K562 (cell line): ENCODE data around the gene DNAJC18. TPM values are rescaled to one million over a fixed set of nuclear protein-coding genes. Genes with fewer than 3 reads are reported as not detected.

Source experiments
- KDM2B ChIP-seq: fragments of 250-450 bp; sonication (Bioruptor Pico); IDR thresholded peaks from 2 replicates; pipeline ENCODE4 v1.8.0; 2021; ENCODE audit warnings: mild to moderate bottlenecking, moderate library complexity
- KLF1 ChIP-seq: fragments of 450-650 bp; IDR thresholded peaks from 2 replicates; pipeline ENCODE4 v1.6.1; 2016; ENCODE audit warnings: missing genetic modification characterization, missing compliant biosample characterization
- SETDB1 ChIP-seq: IDR thresholded peaks from one replicate; pipeline ENCODE4 v1.6.1; 2012; ENCODE audit warnings: low read length, control low read depth, inconsistent platforms
- ZC3H11A ChIP-seq: IDR thresholded peaks from 2 replicates; pipeline ENCODE4 v1.6.1; 2012; ENCODE audit warnings: low read depth, low read length, improper control_type of control experiment
- ZNF133 ChIP-seq: fragments of 250-450 bp; sonication (Bioruptor Pico); IDR thresholded peaks from 2 replicates; pipeline ENCODE4 v1.4.0; 2020; ENCODE audit warnings: mild to moderate bottlenecking
- ZNF239 ChIP-seq: fragments of 250-450 bp; sonication (Bioruptor Pico); IDR thresholded peaks from 2 replicates; pipeline ENCODE4 v1.4.0; 2020; ENCODE audit warnings: mild to moderate bottlenecking
- ZNF551 ChIP-seq: fragments of 250-450 bp; sonication (Bioruptor Pico); IDR thresholded peaks from 2 replicates; pipeline ENCODE4 v1.5.0; 2021; ENCODE audit warnings: mild to moderate bottlenecking, moderate library complexity
- polyA plus RNA-seq, 8 experiments: library from polyadenylated mRNA; depleted of rRNA in 4 of 8; stranded (reverse) in 5 of 8; unstranded in 3 of 8; fragments of >200 nt; fragmentation: Nextera tagmentation in 2 of 8; fragmentation: Illumina TruSeq in 1 of 8; extraction: Ambion mirVana in 2 of 8; extraction: Trizol in 1 of 8; gene quantifications; 2 replicates each; pipeline versions ENCODE4 v1.2.1 to v1.2.3, GENCODE V29; 2011 to 2014; ENCODE audit warnings: inconsistent platforms in 1 of 8, missing spikeins in 1 of 8
- total RNA-seq, 7 experiments: library from RNA; depleted of rRNA in 6 of 7; stranded (reverse); fragments of >200 nt in 6 of 7; fragmentation: Illumina TruSeq in 2 of 7; extraction: Trizol in 2 of 7; gene quantifications; 2 replicates each; pipeline versions ENCODE4 v1.2.1 to v1.2.3, GENCODE V29; 2011 to 2021; ENCODE audit warnings: low replicate concordance in 1 of 7
- TF ChIP-seq, protein P1 (sequence below), 2 experiments: fragments of 450-650 bp; IDR thresholded peaks; 2 replicates each; pipeline ENCODE4 v1.6.1; 2016; ENCODE audit warnings: mild to moderate bottlenecking in 2 of 2, borderline replicate concordance in 1 of 2, low read depth in 1 of 2, moderate library complexity in 1 of 2
- TF ChIP-seq, protein P2 (sequence below): fragments of 250-450 bp; sonication (Bioruptor Pico); IDR thresholded peaks from 2 replicates; pipeline ENCODE4 v1.5.0; 2022; ENCODE audit warnings: mild to moderate bottlenecking
- TF ChIP-seq, protein P3 (sequence below): IDR thresholded peaks from 2 replicates; pipeline ENCODE4 v1.6.1; 2012; ENCODE audit warnings: low read depth, low read length, improper control_type of control experiment, borderline replicate concordance
- TF ChIP-seq, protein P4 (sequence below): fragments of 250-450 bp; sonication (Bioruptor Pico); IDR thresholded peaks from 2 replicates; pipeline ENCODE4 v1.8.0; 2021; ENCODE audit warnings: borderline replicate concordance, mild to moderate bottlenecking, moderate library complexity; ENCODE audit not compliant: poor library complexity, severe bottlenecking
- TF ChIP-seq, protein P5 (sequence below): sonication (generic); formaldehyde crosslinking; IDR thresholded peaks from 2 replicates; pipeline ENCODE4 v1.8.0; 2022; ENCODE audit warnings: mild to moderate bottlenecking, missing genetic modification reagents

Gene DNAJC18
- total and polyA plus RNA-seq, 9 of the 15 experiments (the other 6 are each of a cell fraction or from before 2014, with no cell fraction given) = 1.5 to 13.3 (median 7.5) TPM

DNA sequence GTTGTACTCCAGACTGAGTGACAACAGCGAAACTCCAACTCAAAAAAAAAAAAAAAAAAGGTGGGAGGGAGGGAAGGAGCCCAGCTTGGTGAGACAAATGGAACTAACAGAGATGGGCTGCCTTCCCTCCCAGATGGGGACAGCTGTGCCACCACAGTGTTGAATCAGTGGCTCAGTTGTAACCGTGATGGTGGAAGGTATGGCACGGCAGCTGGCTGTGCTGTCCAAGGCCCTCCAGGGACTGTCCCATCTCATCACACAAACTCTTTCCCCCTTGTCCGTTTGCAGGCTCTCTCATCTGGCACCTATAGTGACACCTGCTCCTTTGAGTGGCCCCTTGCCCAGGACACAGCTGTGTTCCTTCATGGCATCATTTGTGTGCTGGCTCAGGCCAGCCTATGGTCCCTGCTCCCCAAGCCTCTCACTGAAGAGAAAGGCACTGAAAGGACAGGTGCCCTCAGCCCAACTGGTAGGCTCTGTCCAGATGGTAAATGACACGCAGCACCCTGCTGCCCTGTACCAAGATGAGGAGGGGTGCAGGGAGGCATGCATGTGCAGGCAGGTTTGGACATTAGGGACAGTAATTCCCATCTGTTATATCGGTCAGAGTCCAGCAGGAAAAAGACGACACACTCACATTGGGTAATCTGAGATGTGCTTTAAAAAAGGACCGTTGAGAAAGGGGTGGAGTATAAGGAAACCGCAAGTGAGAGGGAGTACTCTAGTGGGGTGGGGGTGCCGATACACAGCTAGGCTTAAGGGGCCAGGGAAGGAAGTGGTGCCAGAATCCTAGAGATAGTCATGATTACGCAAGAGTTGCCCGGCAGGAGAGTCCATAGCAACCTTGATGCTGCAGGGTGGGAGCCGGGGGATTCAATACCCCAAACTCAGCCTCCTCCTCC lies 35.8 kb upstream of the DNAJC18 start (continued):
- TF ChIP-seq, protein P1, sequence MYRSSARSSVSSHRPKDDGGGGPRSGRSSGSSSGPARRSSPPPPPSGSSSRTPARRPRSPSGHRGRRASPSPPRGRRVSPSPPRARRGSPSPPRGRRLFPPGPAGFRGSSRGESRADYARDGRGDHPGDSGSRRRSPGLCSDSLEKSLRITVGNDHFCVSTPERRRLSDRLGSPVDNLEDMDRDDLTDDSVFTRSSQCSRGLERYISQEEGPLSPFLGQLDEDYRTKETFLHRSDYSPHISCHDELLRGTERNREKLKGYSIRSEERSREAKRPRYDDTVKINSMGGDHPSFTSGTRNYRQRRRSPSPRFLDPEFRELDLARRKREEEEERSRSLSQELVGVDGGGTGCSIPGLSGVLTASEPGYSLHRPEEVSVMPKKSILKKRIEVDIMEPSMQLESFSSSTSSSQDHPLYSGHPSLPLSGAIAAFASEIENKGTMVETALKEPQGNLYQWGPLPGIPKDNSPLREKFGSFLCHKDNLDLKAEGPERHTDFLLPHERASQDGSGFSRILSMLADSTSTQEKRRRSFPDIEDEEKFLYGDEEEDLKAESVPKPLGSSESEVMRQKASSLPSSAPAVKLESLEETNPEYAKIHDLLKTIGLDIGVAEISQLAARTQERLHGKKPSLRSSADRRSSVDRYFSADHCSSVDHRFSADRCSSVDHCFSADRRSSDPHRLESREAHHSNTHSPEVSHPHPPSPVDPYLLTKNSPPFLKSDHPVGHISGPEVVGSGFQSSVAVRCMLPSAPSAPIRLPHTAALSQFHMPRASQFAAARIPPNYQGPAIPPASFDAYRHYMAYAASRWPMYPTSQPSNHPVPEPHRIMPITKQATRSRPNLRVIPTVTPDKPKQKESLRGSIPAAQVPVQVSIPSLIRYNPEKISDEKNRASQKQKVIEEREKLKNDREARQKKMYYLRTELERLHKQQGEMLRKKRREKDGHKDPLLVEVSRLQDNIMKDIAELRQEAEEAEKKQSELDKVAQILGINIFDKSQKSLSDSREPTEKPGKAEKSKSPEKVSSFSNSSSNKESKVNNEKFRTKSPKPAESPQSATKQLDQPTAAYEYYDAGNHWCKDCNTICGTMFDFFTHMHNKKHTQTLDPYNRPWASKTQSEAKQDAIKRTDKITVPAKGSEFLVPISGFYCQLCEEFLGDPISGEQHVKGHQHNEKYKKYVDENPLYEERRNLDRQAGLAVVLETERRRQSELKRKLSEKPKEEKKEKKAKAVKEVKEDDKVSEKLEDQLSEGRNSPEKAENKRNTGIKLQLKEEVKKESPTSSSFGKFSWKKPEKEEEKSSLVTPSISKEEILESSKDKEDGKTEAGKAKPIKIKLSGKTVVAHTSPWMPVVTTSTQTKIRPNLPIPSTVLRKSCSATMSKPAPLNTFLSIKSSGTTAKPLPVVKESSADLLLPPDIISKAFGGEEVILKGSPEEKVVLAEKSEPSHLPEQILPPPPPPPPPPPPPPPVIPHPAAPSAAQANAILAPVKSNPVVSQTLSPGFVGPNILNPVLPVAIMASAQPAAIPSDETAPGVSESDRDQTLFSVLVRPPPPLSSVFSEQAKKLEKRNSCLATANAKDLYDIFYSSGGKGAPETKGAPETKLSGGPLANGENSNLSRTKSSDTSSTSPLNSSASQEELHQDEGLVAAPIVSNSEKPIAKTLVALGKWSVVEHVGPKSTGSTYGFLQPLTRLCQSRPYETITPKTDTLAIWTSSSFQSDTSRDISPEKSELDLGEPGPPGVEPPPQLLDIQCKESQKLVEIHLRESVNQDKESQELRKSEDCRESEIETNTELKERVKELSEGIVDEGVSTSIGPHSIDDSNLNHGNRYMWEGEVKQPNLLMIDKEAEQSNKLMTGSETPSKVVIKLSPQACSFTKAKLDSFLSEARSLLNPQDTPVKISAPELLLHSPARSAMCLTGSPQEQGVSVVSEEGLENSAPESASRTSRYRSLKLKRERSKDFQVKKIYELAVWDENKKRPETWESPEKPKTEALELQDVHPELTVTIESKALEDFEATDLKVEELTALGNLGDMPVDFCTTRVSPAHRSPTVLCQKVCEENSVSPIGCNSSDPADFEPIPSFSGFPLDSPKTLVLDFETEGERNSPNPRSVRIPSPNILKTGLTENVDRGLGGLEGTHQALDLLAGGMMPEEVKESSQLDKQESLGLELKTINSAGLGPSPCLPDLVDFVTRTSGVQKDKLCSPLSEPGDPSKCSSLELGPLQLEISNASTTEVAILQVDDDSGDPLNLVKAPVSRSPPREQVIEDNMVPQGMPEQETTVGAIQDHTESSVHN (IDR thresholded peaks at IDR 0.05; ENCODE audit: borderline replicate concordance in 1 of 2, low read depth in 1 of 2) = peak in 1 of 2 experiments; percentile 67; a peak in 1 of 4 replicates
- TF ChIP-seq SETDB1 = no peak
- TF ChIP-seq ZNF239 (CRISPR knock-in tag) = no peak
- TF ChIP-seq, protein P2, sequence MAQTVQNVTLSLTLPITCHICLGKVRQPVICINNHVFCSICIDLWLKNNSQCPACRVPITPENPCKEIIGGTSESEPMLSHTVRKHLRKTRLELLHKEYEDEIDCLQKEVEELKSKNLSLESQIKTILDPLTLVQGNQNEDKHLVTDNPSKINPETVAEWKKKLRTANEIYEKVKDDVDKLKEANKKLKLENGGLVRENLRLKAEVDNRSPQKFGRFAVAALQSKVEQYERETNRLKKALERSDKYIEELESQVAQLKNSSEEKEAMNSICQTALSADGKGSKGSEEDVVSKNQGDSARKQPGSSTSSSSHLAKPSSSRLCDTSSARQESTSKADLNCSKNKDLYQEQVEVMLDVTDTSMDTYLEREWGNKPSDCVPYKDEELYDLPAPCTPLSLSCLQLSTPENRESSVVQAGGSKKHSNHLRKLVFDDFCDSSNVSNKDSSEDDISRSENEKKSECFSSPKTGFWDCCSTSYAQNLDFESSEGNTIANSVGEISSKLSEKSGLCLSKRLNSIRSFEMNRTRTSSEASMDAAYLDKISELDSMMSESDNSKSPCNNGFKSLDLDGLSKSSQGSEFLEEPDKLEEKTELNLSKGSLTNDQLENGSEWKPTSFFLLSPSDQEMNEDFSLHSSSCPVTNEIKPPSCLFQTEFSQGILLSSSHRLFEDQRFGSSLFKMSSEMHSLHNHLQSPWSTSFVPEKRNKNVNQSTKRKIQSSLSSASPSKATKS (CRISPR knock-in tag) = no peak
- TF ChIP-seq, protein P3, sequence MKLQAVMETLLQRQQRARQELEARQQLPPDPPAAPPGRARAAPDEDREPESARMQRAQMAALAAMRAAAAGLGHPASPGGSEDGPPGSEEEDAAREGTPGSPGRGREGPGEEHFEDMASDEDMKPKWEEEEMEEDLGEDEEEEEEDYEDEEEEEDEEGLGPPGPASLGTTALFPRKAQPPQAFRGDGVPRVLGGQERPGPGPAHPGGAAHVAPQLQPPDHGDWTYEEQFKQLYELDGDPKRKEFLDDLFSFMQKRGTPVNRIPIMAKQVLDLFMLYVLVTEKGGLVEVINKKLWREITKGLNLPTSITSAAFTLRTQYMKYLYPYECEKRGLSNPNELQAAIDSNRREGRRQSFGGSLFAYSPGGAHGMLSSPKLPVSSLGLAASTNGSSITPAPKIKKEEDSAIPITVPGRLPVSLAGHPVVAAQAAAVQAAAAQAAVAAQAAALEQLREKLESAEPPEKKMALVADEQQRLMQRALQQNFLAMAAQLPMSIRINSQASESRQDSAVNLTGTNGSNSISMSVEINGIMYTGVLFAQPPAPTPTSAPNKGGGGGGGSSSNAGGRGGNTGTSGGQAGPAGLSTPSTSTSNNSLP = peak; percentile 37; the same call in 1 of the 2 replicates
- TF ChIP-seq, protein P4, sequence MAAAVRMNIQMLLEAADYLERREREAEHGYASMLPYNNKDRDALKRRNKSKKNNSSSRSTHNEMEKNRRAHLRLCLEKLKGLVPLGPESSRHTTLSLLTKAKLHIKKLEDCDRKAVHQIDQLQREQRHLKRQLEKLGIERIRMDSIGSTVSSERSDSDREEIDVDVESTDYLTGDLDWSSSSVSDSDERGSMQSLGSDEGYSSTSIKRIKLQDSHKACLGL (CRISPR knock-in tag) = no peak
- no peak for TF ChIP-seq ZC3H11A
- no peak for TF ChIP-seq KDM2B (CRISPR knock-in tag)
- no peak; the same call in 1 of the 2 replicates for TF ChIP-seq KLF1 (tag)
- no peak for TF ChIP-seq ZNF133 (CRISPR knock-in tag)
- TF ChIP-seq, protein P5, sequence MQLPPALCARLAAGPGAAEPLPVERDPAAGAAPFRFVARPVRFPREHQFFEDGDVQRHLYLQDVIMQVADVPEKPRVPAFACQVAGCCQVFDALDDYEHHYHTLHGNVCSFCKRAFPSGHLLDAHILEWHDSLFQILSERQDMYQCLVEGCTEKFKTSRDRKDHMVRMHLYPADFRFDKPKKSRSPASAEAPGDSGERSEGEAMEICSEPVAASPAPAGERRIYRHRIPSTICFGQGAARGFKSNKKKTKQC (CRISPR knock-in tag) = no peak
- TF ChIP-seq ZNF551 (CRISPR knock-in tag) = no peak
